ENCODE results near the gene WNT9B.

WNT9B gene

DNA sequence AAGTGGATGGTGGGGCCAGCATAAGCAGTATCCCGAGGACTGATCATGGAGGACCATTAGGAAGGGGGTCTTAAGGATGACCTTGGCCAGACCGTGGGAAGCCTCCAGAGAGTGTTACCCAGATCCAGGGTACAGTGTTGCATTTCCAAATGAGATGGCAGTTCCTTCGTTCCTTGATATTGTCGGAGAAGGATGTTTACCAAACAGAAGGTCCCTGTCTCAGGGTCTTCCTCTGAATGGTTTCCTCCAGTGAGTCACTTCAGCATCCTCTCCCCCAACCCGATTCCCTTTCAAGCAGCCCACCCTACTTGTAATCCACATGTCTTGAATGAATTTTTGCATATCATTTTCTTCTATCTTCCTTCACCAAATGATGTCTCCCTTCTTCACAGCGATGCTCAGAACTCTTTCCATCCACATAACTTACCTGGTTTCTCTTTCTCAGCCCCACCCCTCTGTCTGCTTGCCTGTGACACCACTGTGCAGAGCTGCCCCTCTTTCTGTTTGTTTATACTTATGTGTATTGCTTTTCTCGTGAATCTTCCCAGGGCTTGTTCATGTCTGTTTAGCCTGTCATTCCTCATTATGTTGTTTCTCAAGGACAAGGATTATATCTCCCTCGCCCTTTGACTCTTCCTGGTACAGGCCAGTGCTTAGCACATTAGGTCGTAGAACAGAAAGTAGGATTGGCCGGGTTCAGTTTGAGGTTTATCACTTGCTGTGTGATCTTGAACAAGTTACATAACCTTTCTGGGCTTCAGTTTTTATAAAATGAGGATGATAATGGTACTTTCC is 77.3 kb downstream of the WNT9B start:
- TF ChIP-seq, protein P1, sequence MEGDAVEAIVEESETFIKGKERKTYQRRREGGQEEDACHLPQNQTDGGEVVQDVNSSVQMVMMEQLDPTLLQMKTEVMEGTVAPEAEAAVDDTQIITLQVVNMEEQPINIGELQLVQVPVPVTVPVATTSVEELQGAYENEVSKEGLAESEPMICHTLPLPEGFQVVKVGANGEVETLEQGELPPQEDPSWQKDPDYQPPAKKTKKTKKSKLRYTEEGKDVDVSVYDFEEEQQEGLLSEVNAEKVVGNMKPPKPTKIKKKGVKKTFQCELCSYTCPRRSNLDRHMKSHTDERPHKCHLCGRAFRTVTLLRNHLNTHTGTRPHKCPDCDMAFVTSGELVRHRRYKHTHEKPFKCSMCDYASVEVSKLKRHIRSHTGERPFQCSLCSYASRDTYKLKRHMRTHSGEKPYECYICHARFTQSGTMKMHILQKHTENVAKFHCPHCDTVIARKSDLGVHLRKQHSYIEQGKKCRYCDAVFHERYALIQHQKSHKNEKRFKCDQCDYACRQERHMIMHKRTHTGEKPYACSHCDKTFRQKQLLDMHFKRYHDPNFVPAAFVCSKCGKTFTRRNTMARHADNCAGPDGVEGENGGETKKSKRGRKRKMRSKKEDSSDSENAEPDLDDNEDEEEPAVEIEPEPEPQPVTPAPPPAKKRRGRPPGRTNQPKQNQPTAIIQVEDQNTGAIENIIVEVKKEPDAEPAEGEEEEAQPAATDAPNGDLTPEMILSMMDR (IDR thresholded peaks at IDR 0.05; ENCODE audit: low read length, missing control alignments) = no peak
- no peak overlapping the region for H3K4me3 ChIP-seq (replicated peaks; ENCODE audit: low read depth, low read length)
- no peak for DNase-seq (ENCODE audit: low read depth)

DNA sequence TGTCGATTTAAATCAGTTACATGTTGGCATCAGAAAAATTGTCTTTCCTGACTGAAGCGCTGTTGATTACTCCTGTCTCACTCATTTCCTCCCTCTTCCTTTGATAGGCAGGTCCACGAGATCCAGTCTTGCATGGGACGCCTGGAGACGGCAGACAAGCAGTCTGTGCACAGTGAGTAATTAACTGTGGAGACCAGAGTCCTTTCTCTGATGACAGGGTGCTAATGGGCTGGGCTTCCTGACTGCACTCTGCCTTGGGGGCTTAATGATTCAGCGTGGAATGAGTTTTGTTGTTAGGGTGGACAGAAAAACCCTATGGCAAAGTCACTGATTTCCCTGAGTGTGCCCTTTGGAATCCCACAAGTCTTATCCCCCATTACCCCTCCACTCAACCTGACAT is 78.0 kb downstream of the WNT9B start:
- DNase-seq (ENCODE audit: low read depth) = no peak
- TF ChIP-seq, protein P1 (IDR thresholded peaks at IDR 0.05; ENCODE audit: low read length, missing control alignments) = no peak
- H3K4me3 ChIP-seq (replicated peaks; ENCODE audit: low read depth, low read length) = no peak overlapping the region

DNA sequence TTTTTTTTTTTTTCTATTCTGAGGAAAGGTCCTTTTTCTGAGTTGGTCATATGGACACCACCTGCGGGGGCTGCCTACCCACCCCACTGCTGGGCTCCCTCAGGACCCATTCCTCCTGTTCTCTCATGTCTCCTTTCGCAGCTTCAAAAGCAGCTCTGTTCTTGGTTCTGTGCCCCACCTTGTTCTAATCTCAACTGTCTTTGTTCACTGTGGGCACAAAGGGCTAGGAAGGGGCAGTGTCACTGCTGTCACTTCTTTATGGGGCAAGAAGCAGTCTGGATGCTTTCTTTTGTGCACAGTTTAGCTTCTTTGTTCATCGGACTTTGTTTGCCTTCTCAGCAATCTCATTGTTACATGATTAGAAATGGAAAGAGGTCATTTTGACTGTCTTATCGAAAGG is 78.7 kb downstream of the WNT9B start:
- no peak for DNase-seq (ENCODE audit: low read depth)
- TF ChIP-seq, protein P1 (IDR thresholded peaks at IDR 0.05; ENCODE audit: low read length, missing control alignments) = no peak
- no peak overlapping the region for H3K4me3 ChIP-seq (replicated peaks; ENCODE audit: low read depth, low read length)

DNA sequence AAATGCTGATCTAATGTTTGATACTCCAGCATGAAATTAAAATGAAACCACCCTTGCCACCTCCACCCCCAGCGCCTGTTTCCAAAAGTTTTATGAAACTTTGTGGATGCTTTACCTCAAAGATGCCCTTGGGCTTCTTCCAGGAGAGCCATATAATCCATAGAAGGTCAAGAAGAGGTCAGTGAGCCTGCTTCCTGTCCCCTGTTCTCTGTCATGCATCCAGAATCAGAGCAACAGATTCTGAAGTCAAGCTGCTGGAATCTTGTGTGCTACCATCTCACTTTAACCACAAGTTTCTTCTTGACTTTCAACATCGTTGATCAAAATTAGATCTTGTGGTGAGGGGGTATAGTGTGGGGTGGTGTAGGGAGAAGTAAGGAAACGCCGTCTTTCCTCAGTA is 80.2 kb downstream of the WNT9B start:
- TF ChIP-seq, protein P1 (IDR thresholded peaks at IDR 0.05; ENCODE audit: low read length, missing control alignments) = no peak
- no peak overlapping the region for H3K4me3 ChIP-seq (replicated peaks; ENCODE audit: low read depth, low read length)

GRCh38 chr17:46935658-46936266 is 84.4 kb downstream of the WNT9B start:
- TF ChIP-seq, protein P1 (IDR thresholded peaks at IDR 0.05; ENCODE audit: low read length, missing control alignments) = no peak
- H3K4me3 ChIP-seq (replicated peaks; ENCODE audit: low read depth, low read length) = no peak overlapping the region
- peak; percentile 62 for DNase-seq (ENCODE audit: low read depth)

More for the DNA sequence above, 80.2 kb downstream of the WNT9B start:
- DNase-seq (ENCODE audit: low read depth) = no peak
